NCI-H2081 (cell line): ENCODE measurements around the gene ZNF730.
A peak's percentile ranks its signal among the peaks of the same experiment; 100 is the strongest.
"Not testable (repeated sequence)": the region's sequence is repeated elsewhere in the genome, so short reads cannot be mapped to it uniquely, and the experiment has no call there.

Source experiments
- DNase-seq, 2 experiments: peaks; one replicate each; lab custom pipeline; 2025; lab: John Stamatoyannopoulos, UW

ZNF730 gene

DNA sequence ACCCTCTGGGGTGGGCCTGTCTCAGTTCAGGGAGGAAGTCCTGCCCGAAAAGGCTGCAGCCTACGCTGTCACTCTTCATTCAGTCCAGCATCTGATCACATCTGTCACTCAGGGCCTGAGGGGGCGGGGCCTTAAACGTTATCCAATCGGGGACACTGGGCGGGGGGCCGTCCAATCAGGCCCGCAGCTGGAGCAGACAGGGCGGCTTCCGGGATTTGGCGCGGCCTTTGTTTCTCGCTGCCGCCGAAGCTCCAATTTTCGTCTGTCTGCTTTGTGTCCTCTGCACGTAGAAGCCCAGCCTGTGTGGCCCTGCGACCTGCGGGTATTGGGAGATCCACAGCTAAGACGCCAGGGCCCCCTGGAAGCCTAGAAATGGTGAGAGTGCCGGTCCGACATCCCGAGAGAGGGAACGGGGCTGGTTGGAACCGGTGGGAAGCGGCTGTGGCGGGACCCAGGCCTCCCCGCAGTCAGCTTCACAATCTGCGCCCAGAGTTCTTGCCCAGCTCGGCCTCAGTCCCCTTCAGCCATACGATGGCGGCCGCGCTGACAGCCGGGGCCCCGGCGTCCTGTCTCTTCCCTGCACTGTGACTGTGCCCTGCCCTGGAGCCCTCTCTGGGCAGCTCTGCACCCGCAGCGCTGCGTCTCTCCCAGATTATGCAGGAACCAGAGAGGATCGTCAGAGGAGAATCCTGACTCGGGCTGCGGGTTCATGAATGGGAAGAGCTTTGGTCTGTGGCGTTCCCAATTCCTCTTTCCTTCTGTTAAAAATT is at the start of gene ZNF730:
Gene ZNF730 (plus strand): TSS at position 224 of the 770 bp plus-strand sequence. CDS start 149 bp downstream, at position 373.
- peak; percentile 17 to 70 for DNase-seq

GRCh38 chr19:23070353-23071146 is 46.3 kb upstream of the ZNF730 start:
- no peak for DNase-seq

DNA sequence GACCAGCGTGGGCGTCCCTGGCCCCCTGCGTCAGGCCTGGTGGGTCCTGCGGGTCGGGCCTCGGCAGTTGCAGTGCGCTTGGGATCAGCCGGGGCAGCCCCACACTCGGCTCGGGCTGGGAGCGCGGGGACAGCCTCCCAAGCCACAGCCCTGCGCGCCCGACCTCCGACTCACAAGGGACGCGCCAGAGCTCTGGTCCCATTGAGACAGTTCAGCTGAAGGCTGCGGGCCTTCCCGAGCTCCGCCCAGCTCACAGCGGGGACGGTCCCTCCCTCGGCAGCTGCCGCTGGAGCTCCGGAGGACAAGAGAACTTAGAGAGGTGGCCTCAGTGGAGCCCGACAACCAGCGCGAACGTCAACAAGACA is 45.7 kb upstream of the ZNF730 start:
- DNase-seq = peak in 1 of 2 experiments; percentile 1

DNA sequence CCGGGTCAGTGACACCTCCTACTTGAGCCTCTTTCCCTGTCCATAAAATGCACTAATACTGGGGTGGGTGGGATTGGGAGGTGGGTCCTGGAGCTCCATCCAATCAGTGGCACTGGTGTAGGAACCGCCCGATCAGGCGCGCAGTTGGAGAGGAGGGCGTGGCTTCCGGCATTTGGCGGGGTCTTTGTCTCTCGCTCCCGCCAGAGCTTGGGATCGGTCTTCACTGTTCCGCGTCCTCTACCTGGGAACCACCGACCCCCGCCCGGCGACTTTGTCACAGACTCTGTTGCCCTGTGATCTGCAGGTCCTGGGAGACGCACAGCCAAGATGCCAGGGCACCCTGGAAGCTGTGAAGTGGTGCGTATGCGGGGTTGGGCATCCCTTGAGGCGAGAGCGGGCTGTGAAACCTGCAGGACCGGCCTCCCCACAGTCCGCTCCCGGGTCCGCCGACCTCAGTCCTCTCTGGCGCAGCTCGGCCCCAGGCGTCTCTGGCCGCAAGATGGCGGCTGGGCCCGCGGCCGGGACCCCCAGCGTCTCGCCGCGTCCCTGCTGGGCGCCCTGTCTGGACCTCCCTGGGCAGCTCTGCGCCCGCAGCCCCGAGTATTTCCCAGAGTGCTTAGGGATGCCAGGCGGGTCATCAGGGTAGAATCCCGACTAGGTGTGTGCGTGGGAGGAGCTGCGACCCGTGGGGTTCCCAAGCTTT is 41.6 kb upstream of the ZNF730 start:
- peak; percentile 72 to 88 for DNase-seq

DNA sequence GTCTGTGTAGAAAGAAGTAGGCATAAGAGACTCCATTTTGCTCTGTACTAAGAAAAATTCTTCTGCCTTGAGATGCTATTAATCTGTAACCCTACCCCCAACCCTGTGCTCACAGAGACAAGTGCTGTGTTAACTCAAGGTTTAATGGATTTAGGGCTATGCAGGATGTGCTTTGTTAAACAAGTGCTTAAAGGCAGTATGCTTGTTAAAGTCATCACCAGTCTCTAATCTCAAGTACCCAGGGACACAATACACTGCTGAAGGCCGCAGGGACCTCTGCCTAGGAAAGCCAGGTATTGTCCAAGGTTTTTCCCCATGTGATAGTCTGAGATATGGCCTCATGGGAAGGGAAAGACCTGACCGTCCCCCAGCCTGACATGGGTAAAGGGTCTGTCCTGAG is 39.0 kb upstream of the ZNF730 start:
- DNase-seq = not testable (repeated sequence)

- DNase-seq = no peak
Observed at GRCh38 chr19:23093832-23094231, 23.0 kb upstream of the ZNF730 start.

DNA sequence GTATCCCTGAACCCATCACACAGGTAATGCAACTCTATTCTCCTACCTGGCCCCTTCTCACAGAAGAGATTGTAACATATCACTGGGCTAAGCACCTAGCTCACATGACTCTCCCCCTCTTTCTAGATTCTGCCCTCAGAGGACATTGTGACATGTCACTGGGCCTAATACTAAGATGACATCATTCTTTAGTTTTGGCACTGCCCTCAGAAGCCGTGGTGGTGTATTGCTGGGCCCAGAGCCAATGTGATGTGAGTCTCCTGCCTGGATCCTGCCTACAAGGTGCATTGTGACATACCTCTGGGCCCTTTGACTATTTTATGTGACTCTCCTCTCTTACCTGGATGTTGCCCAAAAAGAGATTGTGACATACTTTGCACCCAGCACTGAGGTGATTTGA is 21.4 kb upstream of the ZNF730 start:
- DNase-seq = no peak

DNA sequence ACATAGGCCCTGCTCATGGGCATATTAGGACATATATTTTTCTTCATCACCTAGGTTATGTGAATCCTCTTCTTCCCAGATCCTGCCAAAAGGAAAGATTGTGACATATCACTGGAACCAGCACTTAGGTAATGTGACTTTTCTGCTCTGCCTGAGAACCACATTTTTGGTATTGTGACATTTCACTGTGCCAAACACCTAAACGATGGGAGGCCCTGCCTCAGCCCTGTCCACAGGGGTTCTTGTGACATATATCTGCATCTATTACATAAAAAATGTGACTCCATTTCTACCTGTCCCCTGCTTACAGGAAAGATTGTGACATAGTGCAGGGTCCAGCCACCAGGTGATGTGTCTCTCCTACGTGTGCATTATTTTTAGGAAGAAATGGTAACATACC is 18.5 kb upstream of the ZNF730 start:
- no peak for DNase-seq

DNA sequence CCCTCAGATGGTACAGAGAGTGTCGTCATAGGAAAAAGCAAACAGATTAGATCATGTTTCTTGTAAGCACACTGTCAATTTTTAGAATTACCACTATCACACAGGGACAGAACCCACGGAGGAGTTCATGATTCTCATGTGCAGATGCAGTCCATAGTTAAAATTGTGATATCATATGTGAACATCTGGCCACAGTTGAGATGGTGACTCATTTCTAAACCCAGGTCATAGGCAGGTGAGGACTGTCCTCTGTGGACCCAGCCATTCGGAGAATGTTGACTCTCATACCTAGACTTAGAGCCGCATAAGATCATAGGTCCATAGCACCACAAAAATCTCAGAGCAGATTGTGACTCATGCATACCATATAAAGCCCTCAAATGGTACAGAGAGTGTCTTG is 17.8 kb upstream of the ZNF730 start:
- no peak for DNase-seq

DNA sequence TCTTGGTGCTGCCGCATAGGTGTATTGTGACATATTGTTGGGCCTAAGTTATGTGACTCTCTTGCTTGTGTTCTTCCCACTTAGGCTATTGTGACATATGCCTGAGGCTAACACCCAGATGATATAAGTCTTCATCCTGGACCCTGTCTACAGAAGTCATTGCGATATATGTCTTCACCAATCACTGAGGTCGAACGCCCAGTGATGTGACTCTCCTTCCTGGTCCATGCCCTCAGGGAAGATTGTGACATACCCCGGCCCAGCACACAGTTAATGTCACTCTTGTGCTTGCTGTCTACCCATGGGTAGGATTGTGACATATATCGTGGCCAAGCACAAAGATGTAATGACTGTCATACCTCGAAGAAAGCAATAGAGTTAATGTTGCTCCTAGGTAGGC is 16.9 kb upstream of the ZNF730 start:
- DNase-seq = no peak

- DNase-seq = no peak
Observed at GRCh38 chr19:23101241-23101640, 15.6 kb upstream of the ZNF730 start.

DNA sequence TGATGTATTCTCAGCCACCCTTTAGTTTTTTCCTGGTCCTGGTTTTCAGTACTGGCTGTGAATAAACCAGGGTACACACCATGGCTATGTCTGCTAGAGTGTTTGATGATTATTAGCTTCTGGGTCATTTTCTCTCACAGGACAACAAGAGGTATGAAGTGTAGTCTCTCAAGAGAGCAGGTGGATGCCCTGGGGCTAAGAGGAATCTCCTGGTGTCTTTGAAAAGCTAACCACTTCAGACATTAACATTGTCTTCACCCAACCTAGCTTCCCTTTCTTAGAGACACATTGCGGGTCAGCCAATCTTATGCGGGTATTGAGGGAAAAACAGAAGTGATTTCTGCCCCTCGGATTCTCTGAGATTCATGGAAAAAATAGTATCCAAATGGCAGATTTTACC is 1.6 kb downstream of the ZNF730 start:
- DNase-seq = no peak

GRCh38 chr19:23134211-23134610 is 17.4 kb downstream of the ZNF730 start:
- not testable (repeated sequence) for DNase-seq

- no peak for DNase-seq
Observed at GRCh38 chr19:23145617-23146415, 29.0 kb downstream of the ZNF730 start.

DNA sequence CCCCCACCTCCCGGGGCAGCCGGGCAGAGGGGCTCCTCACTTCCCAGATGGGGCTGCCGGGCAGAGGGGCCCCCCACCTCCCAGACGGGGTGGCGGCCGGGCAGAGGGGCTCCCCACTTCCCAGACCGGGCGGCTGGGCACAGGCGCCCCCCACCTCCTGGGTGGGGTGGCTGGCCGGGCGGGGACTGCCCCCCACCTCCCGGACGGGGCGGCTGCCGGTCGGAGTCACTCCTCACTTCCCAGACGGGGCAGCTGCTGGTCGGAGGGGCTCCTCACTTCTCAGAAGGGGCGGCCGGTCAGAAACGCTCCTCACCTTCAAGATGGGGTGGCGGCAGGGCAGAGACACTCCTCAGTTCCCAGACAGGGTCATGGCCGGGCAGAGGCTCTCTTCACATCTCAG is 43.9 kb downstream of the ZNF730 start:
- DNase-seq = no peak

- DNase-seq = not testable (repeated sequence)
Observed at GRCh38 chr19:23168286-23168685, 51.5 kb downstream of the ZNF730 start.

DNA sequence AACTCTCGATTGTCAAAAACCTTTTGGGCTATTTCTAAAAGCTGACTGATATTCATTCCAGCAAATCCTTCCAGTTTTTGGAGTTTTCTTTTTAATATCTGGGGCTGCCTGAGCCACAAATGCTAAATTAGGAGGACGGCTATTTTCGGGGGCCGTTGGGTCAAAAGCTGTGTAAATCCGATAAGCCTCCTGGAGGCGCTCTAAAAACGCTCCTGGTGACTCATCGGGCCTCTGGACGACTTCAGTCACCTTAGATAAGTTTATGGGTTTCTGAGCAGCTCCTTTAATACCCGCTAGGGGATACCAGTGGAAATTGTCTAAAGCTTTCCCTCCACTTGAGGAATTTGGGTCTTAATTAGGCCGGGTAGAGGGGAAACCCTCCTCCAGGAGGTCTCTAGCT is 66.4 kb downstream of the ZNF730 start:
- no peak for DNase-seq

DNA sequence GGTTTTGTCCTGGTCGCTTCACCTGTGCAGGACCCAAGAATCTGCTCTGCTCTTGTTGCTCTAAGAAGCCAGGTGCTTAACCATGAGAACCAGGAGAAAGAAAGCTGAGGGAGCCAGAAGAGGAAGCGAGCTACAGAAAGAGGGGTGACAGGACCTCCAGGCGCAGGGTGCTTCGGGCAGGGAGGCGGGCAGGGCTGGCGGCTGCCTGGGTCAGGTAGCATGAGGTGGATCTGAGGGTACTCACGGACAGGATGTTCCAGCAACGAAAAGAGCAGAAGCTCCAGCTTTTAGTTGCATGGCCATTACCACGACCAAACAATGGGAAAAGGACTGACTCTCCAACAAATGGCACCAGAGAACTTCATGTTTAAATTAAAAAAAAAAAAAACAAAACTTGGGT is 73.5 kb downstream of the ZNF730 start:
- DNase-seq = no peak
